SK-N-MC (cell line): ENCODE data around the gene MAGI1.

Source experiments
- EZH2 ChIP-seq: fragments of 200-600 bp; sonication (generic); IDR thresholded peaks from one replicate; pipeline ENCODE4 v1.6.1; 2017; ENCODE audit warnings: antibody characterized with exemption
- FOXP2 ChIP-seq: optimal IDR thresholded peaks from 2 replicates; pipeline ENCODE3; 2011; ENCODE audit warnings: mild to moderate bottlenecking, moderate library complexity; ENCODE audit not compliant: insufficient read depth; ENCODE audit errors: extremely low read length, control extremely low read depth
- POLR2AphosphoS5 ChIP-seq: IDR thresholded peaks from 2 replicates; pipeline ENCODE4 v1.6.1; 2012; ENCODE audit warnings: mild to moderate bottlenecking, low read depth, low read length, borderline replicate concordance

GRCh38 chr3:65338571-65338970 lies 700.1 kb downstream of the MAGI1 start:
- TF ChIP-seq POLR2AphosphoS5, result no peak
- no peak for TF ChIP-seq EZH2
- no peak for TF ChIP-seq FOXP2
